ENCODE data around the gene CCL18. TPM values are rescaled to one million over a fixed set of nuclear protein-coding genes. Genes with fewer than 3 reads are reported as not detected.
A peak's percentile ranks its signal among the peaks of the same experiment; 100 is the strongest.
"Not testable (repeated sequence)": the region's sequence is repeated elsewhere in the genome, so short reads cannot be mapped to it uniquely, and the experiment has no call there.

CCL18 gene
- total RNA-seq, 2 experiments from 2014 or later, result not detected

DNA sequence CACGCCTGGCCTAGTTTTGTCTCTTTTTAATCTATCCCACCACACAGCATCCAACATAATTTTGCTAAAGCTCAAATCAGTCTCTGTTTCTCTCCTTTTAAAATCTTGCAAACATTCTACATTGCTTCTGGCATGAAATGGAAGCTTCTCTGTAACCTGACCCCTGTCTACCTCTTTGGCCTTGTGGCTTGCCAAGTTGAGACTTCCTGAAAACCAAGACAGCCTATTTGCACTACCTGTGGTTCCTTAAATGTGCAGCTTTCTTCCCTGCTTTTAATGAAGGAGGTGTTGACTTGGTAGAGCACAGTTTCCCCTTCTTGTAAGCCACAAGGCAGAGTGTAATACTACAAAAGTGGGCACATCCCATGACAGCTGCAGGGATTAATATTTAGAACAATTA, 31.9 kb downstream of the CCL18 start:
- POLR2A ChIA-PET, result no interaction called here
- H3K27ac Mint-ChIP-seq, result no peak overlapping the region
- no peak for ATAC-seq (ENCODE audit: poor library complexity)

DNA sequence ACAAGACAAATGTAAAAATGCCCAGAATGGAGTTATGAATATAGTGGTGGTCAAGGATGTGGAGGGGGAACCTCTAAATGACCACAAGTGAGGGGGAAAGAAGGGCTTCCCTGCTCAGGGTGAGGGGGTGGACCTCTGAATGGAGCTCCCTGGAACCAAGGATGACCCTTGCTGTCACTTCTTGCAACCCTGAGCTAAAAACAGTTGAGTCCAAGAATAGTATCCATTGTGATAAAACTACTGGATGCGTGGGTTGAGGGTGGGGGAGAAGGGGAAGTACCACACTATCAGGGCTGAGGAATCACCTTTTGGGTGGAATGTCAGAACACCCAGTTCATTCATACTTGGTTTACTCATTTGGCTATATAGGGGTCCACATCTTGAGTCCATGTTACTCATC, 34.9 kb downstream of the CCL18 start:
- H3K27ac Mint-ChIP-seq; ATAC-seq (ENCODE audit: poor library complexity); H3K9me3 ChIP-seq (ENCODE audit: control insufficient read depth in 1 of 2, insufficient read depth in 1 of 2, low read length in 2 of 2); POLR2A ChIA-PET; H3K4me3 Mint-ChIP-seq; H3K4me1 Mint-ChIP-seq (ENCODE audit: low read depth); DNase-seq; H3K27ac ChIP-seq (ENCODE audit: low read depth in 1 of 2, low read length in 2 of 2); H3K4me1 ChIP-seq (ENCODE audit: insufficient read depth, low read length); intact Hi-C loops (cut with DNase I, micrococcal nuclease); H3K9me3 Mint-ChIP-seq; H3K36me3 ChIP-seq (ENCODE audit: insufficient read depth, low read length); H3K4me3 ChIP-seq (ENCODE audit: low read length); H3K36me3 Mint-ChIP-seq (ENCODE audit: low read depth); CTCF ChIA-PET; H3K27me3 ChIP-seq (ENCODE audit: control insufficient read depth in 1 of 2, insufficient read depth in 2 of 2, low read length in 2 of 2): not testable (repeated sequence)
- H3K27me3 Mint-ChIP-seq, result peaks cover 34% of the 10 kb centered on the region

More for the DNA sequence above, 31.9 kb downstream of the CCL18 start:
- Histone ChIP-seq H3K36me3 (ENCODE audit: insufficient read depth, low read length) (no peaks in the 10 kb centered on the region), H3K4me3 (ENCODE audit: low read length) (no peak overlapping the region), H3K27me3 (ENCODE audit: control insufficient read depth in 1 of 2, insufficient read depth in 2 of 2, low read length in 2 of 2) (no peaks in the 10 kb centered on the region), H3K27ac (ENCODE audit: low read depth in 1 of 2, low read length in 2 of 2) (no peak overlapping the region), H3K9me3 (ENCODE audit: control insufficient read depth in 1 of 2, insufficient read depth in 1 of 2, low read length in 2 of 2) (no peaks in the 10 kb centered on the region), H3K4me1 (ENCODE audit: insufficient read depth, low read length) (peaks cover 3% of the 10 kb centered on the region)
- CTCF ChIA-PET, result no interaction called here
- H3K4me1 Mint-ChIP-seq (ENCODE audit: low read depth), result no peaks in the 10 kb centered on the region
- no peak overlapping the region for H3K4me3 Mint-ChIP-seq
- intact Hi-C loops (cut with DNase I, micrococcal nuclease), result no loop called here
- no peaks in the 10 kb centered on the region for H3K9me3 Mint-ChIP-seq
- no peaks in the 10 kb centered on the region for H3K36me3 Mint-ChIP-seq (ENCODE audit: low read depth)
- peaks cover 34% of the 10 kb centered on the region for H3K27me3 Mint-ChIP-seq
- TF ChIP-seq CTCF (IDR thresholded peaks at IDR 0.05), result no peak
- DNase-seq, result no peak

DNA sequence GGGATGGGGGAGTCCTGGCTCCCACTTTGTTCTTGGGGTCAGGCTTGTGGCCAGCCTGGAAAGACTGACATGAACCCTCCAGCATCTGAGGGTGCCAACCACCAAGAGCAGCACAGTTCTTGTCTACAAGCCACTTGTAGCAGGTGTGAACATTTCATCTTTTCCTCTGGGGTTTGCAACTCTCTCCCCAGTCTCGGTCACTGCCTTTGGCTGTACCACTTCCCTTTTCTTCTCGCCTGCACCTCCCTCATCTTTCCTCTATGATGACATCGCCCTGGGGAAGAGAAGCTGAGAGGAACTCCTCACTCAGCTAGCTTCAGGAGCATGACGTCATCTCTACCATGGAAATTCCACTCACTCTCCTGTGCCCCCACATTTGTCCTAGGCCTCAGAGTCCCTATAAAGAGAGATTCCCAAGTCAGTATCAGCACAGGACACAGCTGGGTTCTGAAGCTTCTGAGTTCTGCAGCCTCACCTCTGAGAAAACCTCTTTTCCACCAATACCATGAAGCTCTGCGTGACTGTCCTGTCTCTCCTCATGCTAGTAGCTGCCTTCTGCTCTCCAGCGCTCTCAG, 39.4 kb downstream of the CCL18 start, which contains the start of gene CCL4:
TSS of gene CCL4 (plus strand) at position 427 of the 575 bp plus-strand sequence. CDS start at position 506, 79 bp downstream.
- POLR2A ChIA-PET; ATAC-seq (ENCODE audit: poor library complexity); H3K9me3 Mint-ChIP-seq; H3K4me3 Mint-ChIP-seq; H3K9me3 ChIP-seq (ENCODE audit: control insufficient read depth in 1 of 2, insufficient read depth in 1 of 2, low read length in 2 of 2); H3K36me3 Mint-ChIP-seq (ENCODE audit: low read depth); H3K27ac ChIP-seq (ENCODE audit: low read depth in 1 of 2, low read length in 2 of 2); H3K27ac Mint-ChIP-seq; H3K27me3 ChIP-seq (ENCODE audit: control insufficient read depth in 1 of 2, insufficient read depth in 2 of 2, low read length in 2 of 2); H3K36me3 ChIP-seq (ENCODE audit: insufficient read depth, low read length); CTCF ChIA-PET; H3K4me1 Mint-ChIP-seq (ENCODE audit: low read depth): not testable (repeated sequence)
- H3K27me3 Mint-ChIP-seq, result peaks cover 54% of the 10 kb centered on the region
- peak within 1 kb of the TSS; percentile 25 for H3K4me3 ChIP-seq (ENCODE audit: low read length)
- intact Hi-C loops (cut with DNase I, micrococcal nuclease), result loop anchor here in 1 of 2 experiments (2.0 kb wide), 1 partner anchor 19 kb away; no protein-coding TSS in a partner anchor
- peaks cover 23% of the 10 kb centered on the region for H3K4me1 ChIP-seq (ENCODE audit: insufficient read depth, low read length)
- peak in 3 of 14 experiments; percentile 62 to 78 (median 68) for DNase-seq

DNA sequence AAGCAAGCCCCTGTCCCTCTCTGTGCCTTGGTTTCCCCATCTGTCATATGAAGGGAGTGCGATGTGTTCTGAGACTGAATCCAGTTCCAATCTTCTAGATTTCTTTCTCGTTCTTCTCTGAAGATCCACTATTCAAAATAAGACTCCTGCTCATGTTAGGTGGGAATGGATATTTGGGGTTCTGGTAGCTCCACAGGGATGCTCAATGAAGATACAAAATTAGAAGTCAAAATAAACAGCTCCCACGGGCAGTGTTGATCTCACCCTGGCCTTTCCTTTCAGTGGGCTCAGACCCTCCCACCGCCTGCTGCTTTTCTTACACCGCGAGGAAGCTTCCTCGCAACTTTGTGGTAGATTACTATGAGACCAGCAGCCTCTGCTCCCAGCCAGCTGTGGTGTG, 40.2 kb downstream of the CCL18 start:
- peaks cover 23% of the 10 kb centered on the region for H3K4me1 ChIP-seq (ENCODE audit: insufficient read depth, low read length)
- H3K9me3 ChIP-seq (ENCODE audit: control insufficient read depth in 1 of 2, insufficient read depth in 1 of 2, low read length in 2 of 2); POLR2A ChIA-PET; H3K36me3 Mint-ChIP-seq (ENCODE audit: low read depth); H3K9me3 Mint-ChIP-seq; ATAC-seq (ENCODE audit: poor library complexity); intact Hi-C loops (cut with DNase I, micrococcal nuclease); DNase-seq; H3K27me3 ChIP-seq (ENCODE audit: control insufficient read depth in 1 of 2, insufficient read depth in 2 of 2, low read length in 2 of 2); H3K27ac ChIP-seq (ENCODE audit: low read depth in 1 of 2, low read length in 2 of 2); H3K4me1 Mint-ChIP-seq (ENCODE audit: low read depth); H3K27ac Mint-ChIP-seq; H3K36me3 ChIP-seq (ENCODE audit: insufficient read depth, low read length); CTCF ChIA-PET; H3K4me3 Mint-ChIP-seq: not testable (repeated sequence)
- peaks cover 51% of the 10 kb centered on the region for H3K27me3 Mint-ChIP-seq
- peak overlapping the region; percentile 25 for H3K4me3 ChIP-seq (ENCODE audit: low read length)

Measured in CD4-positive, alpha-beta T cell (primary cell).